Stimulated activated CD8-positive, alpha-beta memory T cell treated with anti-CD3 and anti-CD28 coated beads, Interleukin-12 subunit alpha, Interleukin-12 subunit beta, amount 100 ng/mL, for 24 hours (primary cell): ENCODE measurements around the gene CCND1.
"Not testable (repeated sequence)": the region's sequence is repeated elsewhere in the genome, so short reads cannot be mapped to it uniquely, and the experiment has no call there.

ENCODE experiments used
- DNase-seq: peaks from one replicate; pipeline ENCODE4 v3.0.0-alpha.2; 2020; ENCODE audit errors: extremely low read depth

Gene CCND1

GRCh38 chr11:69689484-69690319 lies 48.7 kb downstream of the CCND1 start:
- DNase-seq: no peak

GRCh38 chr11:69691463-69691862 lies 50.5 kb downstream of the CCND1 start:
- no peak for DNase-seq

- DNase-seq: no peak
These were observed 51.5 kb downstream of the CCND1 start for GRCh38 chr11:69692422-69692821.

- no peak for DNase-seq
These were observed 53.8 kb downstream of the CCND1 start for GRCh38 chr11:69694781-69695180.

GRCh38 chr11:69695581-69695980 lies 54.6 kb downstream of the CCND1 start:
- DNase-seq: no peak

- DNase-seq: not testable (repeated sequence)
These were observed 55.0 kb downstream of the CCND1 start for GRCh38 chr11:69695995-69696394.

GRCh38 chr11:69696749-69697468 lies 56.0 kb downstream of the CCND1 start:
- no peak for DNase-seq

GRCh38 chr11:69697469-69697843 lies 56.5 kb downstream of the CCND1 start:
- DNase-seq: no peak

GRCh38 chr11:69697861-69698260 lies 56.9 kb downstream of the CCND1 start:
- DNase-seq: no peak

GRCh38 chr11:69698362-69698761 lies 57.4 kb downstream of the CCND1 start:
- DNase-seq: no peak

- no peak for DNase-seq
These were observed 58.3 kb downstream of the CCND1 start for GRCh38 chr11:69699213-69699612.

GRCh38 chr11:69700278-69701140 lies 59.6 kb downstream of the CCND1 start:
- no peak for DNase-seq

- DNase-seq: no peak
These were observed 61.3 kb downstream of the CCND1 start for GRCh38 chr11:69702239-69702691.

- no peak for DNase-seq
These were observed 62.0 kb downstream of the CCND1 start for GRCh38 chr11:69702769-69703452.

- no peak for DNase-seq
These were observed 62.5 kb downstream of the CCND1 start for GRCh38 chr11:69703453-69703767.
